ENCODE results near the gene OXNAD1. TPM values are rescaled to one million over a fixed set of nuclear protein-coding genes. Genes with fewer than 3 reads are reported as not detected.

The OXNAD1 gene
- total and polyA plus RNA-seq, 10 of the 15 experiments (the other 5 are each of a cell fraction or from before 2014, with no cell fraction given), result 5.6 to 27.8 (median 16.2) TPM

DNA sequence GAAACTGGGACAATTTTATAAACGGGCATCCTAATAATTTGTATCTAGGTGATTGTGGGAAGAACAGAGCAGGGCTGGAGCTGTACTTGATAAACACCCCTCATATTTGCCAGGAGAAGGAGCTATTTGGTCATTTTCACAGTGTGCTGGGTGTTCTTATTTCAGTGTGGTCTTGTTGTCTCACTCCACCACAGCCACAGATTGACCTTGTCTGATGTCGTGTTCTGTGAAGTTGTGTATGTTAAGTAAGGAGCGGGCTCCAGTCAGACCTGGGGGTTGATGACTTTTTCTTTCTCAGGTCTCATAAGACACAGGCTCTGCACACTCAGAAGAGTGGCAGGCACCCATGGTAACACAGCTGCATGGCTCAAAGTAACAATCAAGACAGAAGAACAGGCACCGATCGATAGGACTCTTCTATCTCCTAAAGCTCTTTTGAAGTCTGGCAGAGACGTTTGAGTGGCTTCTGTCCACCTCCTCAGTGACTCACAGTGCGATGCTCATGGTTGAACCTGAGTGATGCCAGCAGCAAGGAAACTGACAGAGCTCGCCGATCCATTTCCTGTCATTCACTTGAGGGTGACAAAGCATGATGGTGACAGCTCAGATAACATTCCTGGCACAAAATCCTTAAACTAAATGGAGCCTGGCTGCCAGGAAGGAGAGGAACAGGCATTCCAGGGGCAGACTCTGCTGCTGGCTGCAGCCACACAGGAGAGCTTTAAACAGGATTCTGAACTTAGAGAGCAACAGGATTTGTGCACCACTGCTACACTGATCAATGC lies 21.1 kb upstream of the OXNAD1 start:
- no peaks in the 10 kb centered on the region for H3K79me2 ChIP-seq (ENCODE audit: control insufficient read depth, insufficient read depth, low read length)
- 46% methylated on average over 9 of the region's 9 CpGs for WGBS (ENCODE audit: insufficient coverage, insufficient replicate concordance, low lambda C conversion rate, missing lambda C conversion rate)
- no peaks in the 10 kb centered on the region for H3K27me3 ChIP-seq (replicated peaks in 1 of 2; ENCODE audit: control insufficient read depth in 2 of 2, insufficient read depth in 2 of 2, low read length in 1 of 2)
- ChIA-PET POLR2A (no interaction called here), CTCF (interaction anchor here (0.8 to 3.4 kb wide), 9 partner anchors 9 to 729 kb away, joined by 3 to 17 read pairs (median 4); no protein-coding TSS in a partner anchor), SMC1A (ENCODE audit: uncharacterized antibody, unreplicated experiment) (interaction anchor here (0.7 to 1.9 kb wide), 7 partner anchors 8 to 195 kb away, joined by 3 to 10 read pairs (median 3); partner anchors contain the start of gene GALNT15), RAD21 (ENCODE audit: unreplicated experiment) (interaction anchor here (1.2 to 1.4 kb wide), 2 partner anchors 8 to 195 kb away, joined by 4 to 5 read pairs; no protein-coding TSS in a partner anchor)
- no peaks in the 10 kb centered on the region for H4K20me1 ChIP-seq (ENCODE audit: control insufficient read depth, insufficient read depth)
- no peaks in the 10 kb centered on the region for H3K36me3 ChIP-seq (ENCODE audit: control insufficient read depth in 2 of 2, insufficient read depth in 2 of 2, low read length in 1 of 2)
- ATAC-seq, result no peak
- FAIRE-seq, result no peak
- no peaks in the 10 kb centered on the region for H3K9me3 ChIP-seq (replicated peaks; ENCODE audit: control insufficient read depth, insufficient read depth, low read length)
- H3K9ac ChIP-seq (ENCODE audit: control insufficient read depth, insufficient read depth, low read length), result no peak overlapping the region
- no TSS peak for BruUV-seq (replicated peaks)
- no peak overlapping the region for H3K27ac ChIP-seq (ENCODE audit: control insufficient read depth, insufficient read depth)
- no peak overlapping the region for H2AFZ ChIP-seq (ENCODE audit: control insufficient read depth, low read depth, low read length)
- TF ChIP-seq, protein P1, sequence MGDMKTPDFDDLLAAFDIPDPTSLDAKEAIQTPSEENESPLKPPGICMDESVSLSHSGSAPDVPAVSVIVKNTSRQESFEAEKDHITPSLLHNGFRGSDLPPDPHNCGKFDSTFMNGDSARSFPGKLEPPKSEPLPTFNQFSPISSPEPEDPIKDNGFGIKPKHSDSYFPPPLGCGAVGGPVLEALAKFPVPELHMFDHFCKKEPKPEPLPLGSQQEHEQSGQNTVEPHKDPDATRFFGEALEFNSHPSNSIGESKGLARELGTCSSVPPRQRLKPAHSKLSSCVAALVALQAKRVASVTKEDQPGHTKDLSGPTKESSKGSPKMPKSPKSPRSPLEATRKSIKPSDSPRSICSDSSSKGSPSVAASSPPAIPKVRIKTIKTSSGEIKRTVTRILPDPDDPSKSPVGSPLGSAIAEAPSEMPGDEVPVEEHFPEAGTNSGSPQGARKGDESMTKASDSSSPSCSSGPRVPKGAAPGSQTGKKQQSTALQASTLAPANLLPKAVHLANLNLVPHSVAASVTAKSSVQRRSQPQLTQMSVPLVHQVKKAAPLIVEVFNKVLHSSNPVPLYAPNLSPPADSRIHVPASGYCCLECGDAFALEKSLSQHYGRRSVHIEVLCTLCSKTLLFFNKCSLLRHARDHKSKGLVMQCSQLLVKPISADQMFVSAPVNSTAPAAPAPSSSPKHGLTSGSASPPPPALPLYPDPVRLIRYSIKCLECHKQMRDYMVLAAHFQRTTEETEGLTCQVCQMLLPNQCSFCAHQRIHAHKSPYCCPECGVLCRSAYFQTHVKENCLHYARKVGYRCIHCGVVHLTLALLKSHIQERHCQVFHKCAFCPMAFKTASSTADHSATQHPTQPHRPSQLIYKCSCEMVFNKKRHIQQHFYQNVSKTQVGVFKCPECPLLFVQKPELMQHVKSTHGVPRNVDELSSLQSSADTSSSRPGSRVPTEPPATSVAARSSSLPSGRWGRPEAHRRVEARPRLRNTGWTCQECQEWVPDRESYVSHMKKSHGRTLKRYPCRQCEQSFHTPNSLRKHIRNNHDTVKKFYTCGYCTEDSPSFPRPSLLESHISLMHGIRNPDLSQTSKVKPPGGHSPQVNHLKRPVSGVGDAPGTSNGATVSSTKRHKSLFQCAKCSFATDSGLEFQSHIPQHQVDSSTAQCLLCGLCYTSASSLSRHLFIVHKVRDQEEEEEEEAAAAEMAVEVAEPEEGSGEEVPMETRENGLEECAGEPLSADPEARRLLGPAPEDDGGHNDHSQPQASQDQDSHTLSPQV (IDR thresholded peaks at IDR 0.05), result no peak
- TF ChIP-seq HCFC1 (IDR thresholded peaks at IDR 0.05; ENCODE audit: low read length), result no peak
- no peak overlapping the region for H3K4me2 ChIP-seq (ENCODE audit: control insufficient read depth, insufficient read depth)
- H3K4me3 ChIP-seq, result no peak overlapping the region
- in situ Hi-C loops (cut with MboI), result loop anchor here (10.0 kb wide), 2 partner anchors 619 to 1039 kb away; partner anchors contain the start of gene CAPN7
- H3K4me1 ChIP-seq (ENCODE audit: control insufficient read depth, insufficient read depth, low read length), result peaks cover 6% of the 10 kb centered on the region
- DNase-seq (ENCODE audit: low read depth, low spot score), result no peak
- intact Hi-C loops (cut with micrococcal nuclease; ENCODE audit: unreplicated experiment), result no loop called here
